Left renal pelvis (tissue), 4 donors: ENCODE data around the gene SLC6A7. TPM values are rescaled to one million over a fixed set of nuclear protein-coding genes. Genes with fewer than 3 reads are reported as not detected.
A peak's percentile ranks its signal among the peaks of the same experiment; 100 is the strongest.
"Not testable (repeated sequence)": the region's sequence is repeated elsewhere in the genome, so short reads cannot be mapped to it uniquely, and the experiment has no call there.

ENCODE experiments used
- DNase-seq, 4 donors: peaks; one replicate each; pipeline ENCODE4 v3.0.0-alpha.2; 2013; ENCODE audit warnings: low read depth in 4 of 4, low spot score in 3 of 4
- polyA plus RNA-seq, 4 donors: library from polyadenylated mRNA; unstranded; fragments of 120-200 nt; gene quantifications; one replicate each; pipeline ENCODE4 v1.2.1, GENCODE V29; 2013; ENCODE audit not compliant: insufficient read length in 4 of 4

Gene SLC6A7
- polyA plus RNA-seq, 4 donors = 0.06 to 0.13 (median 0.11) TPM; not detected in 1

GRCh38 chr5:150214289-150214688, 24.4 kb downstream of the SLC6A7 start:
- no peak for DNase-seq

- DNase-seq = no peak
These were observed 26.4 kb downstream of the SLC6A7 start for GRCh38 chr5:150215979-150216944.

- DNase-seq = no peak
These were observed 27.2 kb downstream of the SLC6A7 start for GRCh38 chr5:150217038-150217437.

GRCh38 chr5:150217873-150218692, 28.2 kb downstream of the SLC6A7 start:
- DNase-seq = peak; percentile 42 to 66 (median 54)

- DNase-seq = no peak
These were observed 28.8 kb downstream of the SLC6A7 start for GRCh38 chr5:150218693-150219035.

GRCh38 chr5:150219142-150219541, 29.3 kb downstream of the SLC6A7 start:
- no peak for DNase-seq

GRCh38 chr5:150219861-150220260, 30.0 kb downstream of the SLC6A7 start:
- no peak for DNase-seq

GRCh38 chr5:150221471-150221870, 31.6 kb downstream of the SLC6A7 start:
- DNase-seq = no peak

GRCh38 chr5:150222906-150223305, 33.0 kb downstream of the SLC6A7 start:
- DNase-seq = no peak

GRCh38 chr5:150223474-150223873, 33.6 kb downstream of the SLC6A7 start:
- DNase-seq = no peak

GRCh38 chr5:150224483-150225027, 34.7 kb downstream of the SLC6A7 start:
- DNase-seq = no peak

- no peak for DNase-seq
These were observed 37.2 kb downstream of the SLC6A7 start for GRCh38 chr5:150227036-150227435.

- DNase-seq = no peak
These were observed 37.9 kb downstream of the SLC6A7 start for GRCh38 chr5:150227606-150228273.

GRCh38 chr5:150229571-150229970, 39.7 kb downstream of the SLC6A7 start:
- no peak for DNase-seq

GRCh38 chr5:150230842-150231241, 41.0 kb downstream of the SLC6A7 start:
- no peak for DNase-seq

- not testable (repeated sequence) for DNase-seq
These were observed 43.8 kb downstream of the SLC6A7 start for GRCh38 chr5:150233706-150234105.

GRCh38 chr5:150234576-150235499, 45.0 kb downstream of the SLC6A7 start:
- no peak for DNase-seq

- DNase-seq = peak in 2 of 4 donors; percentile 42 to 59
These were observed 45.6 kb downstream of the SLC6A7 start for GRCh38 chr5:150235500-150235854.

- DNase-seq = no peak
These were observed 46.5 kb downstream of the SLC6A7 start for GRCh38 chr5:150236313-150236712.
